ENCODE data around the gene FAM227B. TPM values are rescaled to one million over a fixed set of nuclear protein-coding genes. Genes with fewer than 3 reads are reported as not detected.
"Not testable (repeated sequence)": the region's sequence is repeated elsewhere in the genome, so short reads cannot be mapped to it uniquely, and the experiment has no call there.

The FAM227B gene
- total RNA-seq, 2 experiments from 2014 or later = 2.9 to 4.1 TPM

GRCh38 chr15:49421991-49422390 is 198.6 kb downstream of the FAM227B start:
- Mint-ChIP-seq H3K36me3 (no peaks in the 10 kb centered on the region), H3K4me3 (no peak overlapping the region), H3K4me1 (peaks cover 4% of the 10 kb centered on the region), H3K27ac (no peak overlapping the region), H3K27me3 (no peaks in the 10 kb centered on the region), H3K9me3 (no peaks in the 10 kb centered on the region)
- peak; percentile 3 for DNase-seq

DNA sequence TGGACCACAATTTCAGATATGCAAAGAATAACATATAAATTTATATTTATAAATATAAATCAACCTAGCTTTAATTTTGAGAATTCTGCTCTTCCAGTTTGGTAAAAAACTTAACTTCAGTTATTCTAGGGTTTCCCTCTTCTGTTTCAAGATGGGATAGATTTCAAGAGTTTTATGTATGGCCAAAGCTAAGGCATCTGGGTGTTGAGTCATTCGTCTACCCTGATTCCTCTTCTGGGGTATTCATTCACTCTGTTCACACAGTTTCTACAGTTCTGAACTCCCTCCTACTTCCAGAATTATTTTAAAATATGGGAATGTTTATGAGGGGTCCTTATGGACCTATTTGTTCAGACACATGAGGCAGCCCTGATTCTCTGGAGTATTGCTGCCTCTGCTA is 201.8 kb downstream of the FAM227B start:
- H3K9me3 Mint-ChIP-seq = no peaks in the 10 kb centered on the region
- peaks cover 4% of the 10 kb centered on the region for H3K4me1 Mint-ChIP-seq
- H3K36me3 Mint-ChIP-seq = no peaks in the 10 kb centered on the region
- no peak overlapping the region for H3K4me3 Mint-ChIP-seq
- no peak for DNase-seq
- no peaks in the 10 kb centered on the region for H3K27me3 Mint-ChIP-seq
- no peak overlapping the region for H3K27ac Mint-ChIP-seq

DNA sequence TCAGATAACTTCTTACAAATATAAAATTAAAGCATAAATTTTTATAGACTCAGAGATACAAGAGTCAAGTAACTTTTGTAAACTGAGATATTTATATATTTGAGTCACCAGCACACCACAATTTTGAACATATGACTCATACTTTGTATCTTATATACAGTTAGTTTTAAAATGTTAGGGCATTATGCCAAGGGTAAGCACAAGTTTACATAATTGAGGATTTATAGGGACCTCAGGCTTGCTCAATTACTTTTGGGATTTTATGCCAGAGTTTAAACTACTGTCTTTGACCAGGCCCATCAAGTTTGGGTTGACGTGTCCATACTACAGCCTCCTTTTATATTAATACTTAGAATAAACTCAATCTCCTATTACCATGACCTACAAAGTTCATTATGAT is 205.0 kb downstream of the FAM227B start:
- DNase-seq = no peak
- no peaks in the 10 kb centered on the region for H3K36me3 Mint-ChIP-seq
- no peaks in the 10 kb centered on the region for H3K9me3 Mint-ChIP-seq
- H3K27me3 Mint-ChIP-seq = no peaks in the 10 kb centered on the region
- H3K27ac Mint-ChIP-seq = no peak overlapping the region
- H3K4me1 Mint-ChIP-seq = no peaks in the 10 kb centered on the region
- H3K4me3 Mint-ChIP-seq = no peak overlapping the region

- H3K27me3 Mint-ChIP-seq = peaks cover 2% of the 10 kb centered on the region
- no peaks in the 10 kb centered on the region for H3K9me3 Mint-ChIP-seq
- H3K27ac Mint-ChIP-seq = no peak overlapping the region
- no peaks in the 10 kb centered on the region for H3K4me1 Mint-ChIP-seq
- no peak for DNase-seq
- H3K36me3 Mint-ChIP-seq = no peaks in the 10 kb centered on the region
- no peak overlapping the region for H3K4me3 Mint-ChIP-seq
Measured at GRCh38 chr15:49415149-49415548, 205.5 kb downstream of the FAM227B start.

DNA sequence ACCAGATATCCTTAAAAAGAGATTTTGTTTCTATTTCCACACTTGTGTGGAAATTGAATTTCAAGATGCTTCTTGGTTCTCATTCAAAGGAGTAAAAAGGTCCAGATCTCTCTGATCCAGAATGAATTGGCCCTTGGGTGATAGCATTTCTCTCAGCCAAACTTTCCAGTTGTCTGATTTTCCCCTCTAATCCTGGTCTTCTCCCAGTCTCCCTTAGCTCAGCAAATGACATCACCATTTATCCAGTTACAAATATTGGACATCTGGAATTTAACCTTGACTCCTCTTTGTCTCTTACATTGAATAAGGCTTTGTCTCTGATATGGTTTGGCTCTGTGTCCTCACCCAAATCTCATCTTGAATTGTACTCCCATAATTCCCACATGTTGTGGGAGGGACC is 207.8 kb downstream of the FAM227B start:
- DNase-seq = no peak
- Mint-ChIP-seq H3K4me1 (no peaks in the 10 kb centered on the region), H3K36me3 (no peaks in the 10 kb centered on the region), H3K4me3 (no peak overlapping the region), H3K27me3 (peaks cover 5% of the 10 kb centered on the region), H3K9me3 (no peaks in the 10 kb centered on the region), H3K27ac (no peak overlapping the region)

DNA sequence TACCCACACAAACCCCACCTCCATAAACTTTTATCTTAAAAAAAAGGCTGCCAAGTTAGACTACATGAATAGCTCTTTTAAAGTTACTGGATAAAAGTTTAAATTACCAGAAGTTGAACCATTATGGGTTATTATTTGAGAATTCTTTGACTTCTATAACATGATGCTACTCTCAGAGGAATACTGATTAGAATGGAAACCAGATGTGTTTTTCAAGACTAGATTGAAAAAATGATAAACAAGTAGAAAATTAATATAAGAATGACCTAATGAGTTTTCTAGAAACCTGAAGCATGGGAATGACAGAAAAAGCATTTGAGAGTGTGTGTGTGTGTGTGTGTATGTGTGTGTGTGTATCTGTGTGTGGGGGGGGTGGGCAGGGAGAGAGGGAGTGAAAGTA is 210.0 kb downstream of the FAM227B start:
- peaks cover 8% of the 10 kb centered on the region for H3K27me3 Mint-ChIP-seq
- H3K4me3 Mint-ChIP-seq = no peak overlapping the region
- H3K36me3 Mint-ChIP-seq = no peaks in the 10 kb centered on the region
- H3K9me3 Mint-ChIP-seq = no peaks in the 10 kb centered on the region
- no peak for DNase-seq
- H3K4me1 Mint-ChIP-seq = no peaks in the 10 kb centered on the region
- no peak overlapping the region for H3K27ac Mint-ChIP-seq

GRCh38 chr15:49406352-49407118 is 214.1 kb downstream of the FAM227B start:
- DNase-seq = no peak
- H3K27me3 Mint-ChIP-seq = peaks cover 8% of the 10 kb centered on the region
- no peak overlapping the region for H3K27ac Mint-ChIP-seq
- no peaks in the 10 kb centered on the region for H3K4me1 Mint-ChIP-seq
- H3K9me3 Mint-ChIP-seq = peaks cover 5% of the 10 kb centered on the region
- no peak overlapping the region for H3K4me3 Mint-ChIP-seq
- no peaks in the 10 kb centered on the region for H3K36me3 Mint-ChIP-seq

DNA sequence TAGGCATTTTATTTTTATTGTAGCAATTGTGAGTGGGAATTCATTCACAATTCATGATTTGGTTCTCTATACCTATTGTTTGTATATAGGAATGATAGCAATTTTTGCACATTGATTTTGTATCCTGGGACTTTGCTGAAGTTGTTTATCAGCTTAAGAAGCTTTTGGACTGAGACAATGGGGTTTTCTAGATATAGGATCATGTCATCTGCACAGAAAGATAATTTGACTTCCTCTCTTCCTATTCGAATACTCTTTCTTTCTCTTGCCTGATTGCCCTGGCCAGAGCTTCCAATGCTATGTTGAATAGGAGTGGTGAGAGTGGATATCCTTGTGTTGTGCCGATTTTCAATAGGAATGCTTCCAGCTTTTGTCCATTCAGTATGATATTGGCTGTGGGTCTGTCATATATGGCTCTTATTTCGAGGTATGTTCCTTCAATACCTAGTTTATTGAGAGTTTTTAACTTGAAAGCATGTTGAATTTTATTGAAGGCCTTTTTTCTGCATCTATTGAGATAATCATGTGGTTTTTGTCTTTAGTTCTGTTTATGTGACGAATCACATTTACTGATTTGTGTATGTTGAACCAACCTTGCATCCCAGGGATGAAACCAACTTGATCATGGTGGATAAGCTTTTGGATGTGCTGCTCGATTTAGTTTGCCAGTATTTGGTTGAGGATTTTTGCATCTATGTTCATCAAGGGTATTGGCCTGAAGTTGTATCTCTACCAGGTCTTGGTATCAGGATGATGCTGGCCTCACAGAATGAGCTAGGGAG is 217.9 kb downstream of the FAM227B start:
- H3K27me3 Mint-ChIP-seq = not testable (repeated sequence)

GRCh38 chr15:49387471-49387870 is 233.1 kb downstream of the FAM227B start:
- H3K27me3 Mint-ChIP-seq = peaks cover 3% of the 10 kb centered on the region
- no peak overlapping the region for H3K27ac Mint-ChIP-seq
- no peak for DNase-seq
- H3K4me3 Mint-ChIP-seq = no peak overlapping the region
- H3K36me3 Mint-ChIP-seq = peaks cover 3% of the 10 kb centered on the region
- H3K9me3 Mint-ChIP-seq = peaks cover 9% of the 10 kb centered on the region
- H3K4me1 Mint-ChIP-seq = no peaks in the 10 kb centered on the region

More for the DNA sequence above, 217.9 kb downstream of the FAM227B start:
- not testable (repeated sequence) for H3K9me3 Mint-ChIP-seq, H3K4me3 Mint-ChIP-seq, H3K4me1 Mint-ChIP-seq, DNase-seq, H3K27ac Mint-ChIP-seq, H3K36me3 Mint-ChIP-seq

GRCh38 chr15:49383266-49383665 is 237.4 kb downstream of the FAM227B start:
- H3K27me3 Mint-ChIP-seq = peaks cover 3% of the 10 kb centered on the region
- H3K36me3 Mint-ChIP-seq = peaks cover 4% of the 10 kb centered on the region
- no peak overlapping the region for H3K27ac Mint-ChIP-seq
- H3K4me3 Mint-ChIP-seq = no peak overlapping the region
- H3K9me3 Mint-ChIP-seq = peaks cover 7% of the 10 kb centered on the region
- DNase-seq = no peak
- no peaks in the 10 kb centered on the region for H3K4me1 Mint-ChIP-seq

DNA sequence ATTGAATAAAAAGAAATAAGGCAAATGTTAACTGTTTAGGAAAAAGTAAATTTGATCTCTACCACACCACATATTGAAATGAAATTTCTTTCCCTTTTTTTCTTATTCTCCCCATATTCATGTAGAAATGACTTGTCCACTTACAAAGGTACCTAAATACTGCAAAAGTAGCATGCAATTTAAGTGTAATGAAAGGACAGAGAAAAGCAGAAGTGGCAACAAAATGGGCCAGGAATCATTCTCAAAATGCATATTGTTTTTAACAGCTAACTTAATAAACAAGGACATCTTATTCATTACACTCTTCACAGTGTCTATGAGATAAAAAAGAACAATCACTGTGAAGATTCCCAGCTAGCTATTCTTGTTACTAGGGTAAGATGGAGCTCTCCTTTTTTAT is 238.2 kb downstream of the FAM227B start:
- Mint-ChIP-seq H3K27me3 (peaks cover 3% of the 10 kb centered on the region), H3K4me3 (no peak overlapping the region), H3K9me3 (peaks cover 7% of the 10 kb centered on the region), H3K4me1 (no peaks in the 10 kb centered on the region), H3K27ac (no peak overlapping the region), H3K36me3 (peaks cover 4% of the 10 kb centered on the region)
- no peak for DNase-seq

DNA sequence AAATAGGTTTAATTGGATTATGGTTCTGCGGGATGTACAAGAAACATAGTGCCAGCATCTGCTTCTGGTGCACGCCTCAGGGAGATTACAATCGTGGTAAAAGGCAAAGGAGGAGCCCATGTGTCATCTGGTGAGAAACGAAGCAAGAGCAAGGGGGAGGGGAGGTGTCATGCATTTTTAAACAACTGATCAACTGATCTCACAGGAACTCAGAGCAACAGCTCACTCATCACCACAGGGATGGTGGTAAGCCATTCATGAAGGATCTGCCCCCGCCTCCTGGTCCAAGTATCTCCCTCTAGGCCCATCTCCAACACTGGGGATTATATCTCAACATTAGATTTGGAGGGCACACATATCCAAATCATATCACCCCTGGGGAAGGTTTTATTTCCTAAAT is 239.7 kb downstream of the FAM227B start:
- peaks cover 4% of the 10 kb centered on the region for H3K36me3 Mint-ChIP-seq
- H3K4me1 Mint-ChIP-seq = no peaks in the 10 kb centered on the region
- H3K27ac Mint-ChIP-seq = no peak overlapping the region
- no peaks in the 10 kb centered on the region for H3K27me3 Mint-ChIP-seq
- no peak overlapping the region for H3K4me3 Mint-ChIP-seq
- DNase-seq = no peak
- no peaks in the 10 kb centered on the region for H3K9me3 Mint-ChIP-seq

DNA sequence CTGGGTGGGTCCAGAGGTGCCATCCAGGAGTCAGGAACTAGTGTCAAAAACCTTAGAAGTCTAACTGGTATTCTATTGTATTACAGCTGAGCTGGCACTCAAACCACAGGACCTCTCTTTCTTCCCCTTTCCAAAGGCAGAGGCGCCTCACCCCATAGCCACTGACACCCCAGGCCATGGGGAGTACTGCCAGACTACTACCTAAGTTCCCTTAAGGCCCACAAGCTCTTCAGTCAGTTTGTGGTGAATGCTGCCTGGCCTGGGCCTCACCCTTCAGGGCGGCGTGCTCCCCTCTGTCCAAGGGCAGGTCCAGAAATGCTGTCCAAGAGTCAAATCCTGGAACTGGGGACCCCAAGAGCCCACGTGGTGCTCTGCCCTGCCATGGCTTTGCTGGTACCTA is 240.6 kb downstream of the FAM227B start:
- DNase-seq = no peak
- H3K4me1 Mint-ChIP-seq = no peaks in the 10 kb centered on the region
- H3K36me3 Mint-ChIP-seq = peaks cover 1% of the 10 kb centered on the region
- H3K27me3 Mint-ChIP-seq = no peaks in the 10 kb centered on the region
- H3K4me3 Mint-ChIP-seq = no peak overlapping the region
- no peaks in the 10 kb centered on the region for H3K9me3 Mint-ChIP-seq
- H3K27ac Mint-ChIP-seq = no peak overlapping the region

- Mint-ChIP-seq H3K27me3 (no peaks in the 10 kb centered on the region), H3K36me3 (no peaks in the 10 kb centered on the region), H3K4me3 (no peak overlapping the region), H3K4me1 (no peaks in the 10 kb centered on the region), H3K27ac (no peak overlapping the region), H3K9me3 (peaks cover 4% of the 10 kb centered on the region)
- no peak for DNase-seq
Measured at GRCh38 chr15:49372366-49372765, 248.3 kb downstream of the FAM227B start.

- Mint-ChIP-seq H3K27ac (no peak overlapping the region), H3K4me1 (no peaks in the 10 kb centered on the region), H3K36me3 (peaks cover 3% of the 10 kb centered on the region), H3K9me3 (peaks cover 6% of the 10 kb centered on the region), H3K4me3 (no peak overlapping the region), H3K27me3 (no peaks in the 10 kb centered on the region)
- DNase-seq = no peak
Measured at GRCh38 chr15:49370782-49371181, 249.8 kb downstream of the FAM227B start.

DNA sequence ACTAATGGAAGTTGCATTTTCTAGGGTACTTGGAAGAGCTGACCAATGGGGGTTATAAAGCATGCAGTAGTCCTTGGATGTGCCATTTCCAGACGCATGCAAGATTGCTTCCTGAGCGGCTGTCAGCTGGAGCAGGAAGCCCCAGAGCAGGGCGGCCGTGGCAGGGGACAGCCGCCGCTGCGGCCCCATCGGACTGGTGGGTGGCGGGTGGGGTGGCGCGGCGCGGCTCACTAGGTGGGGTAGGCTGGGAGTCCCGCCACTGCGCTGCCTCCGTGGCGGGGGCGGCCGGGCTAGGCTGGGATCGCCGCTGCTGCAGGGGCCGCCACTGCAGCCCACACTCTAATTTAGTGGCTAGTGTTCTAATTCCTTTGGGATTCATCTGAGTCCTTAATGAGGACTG is 254.1 kb downstream of the FAM227B start:
- H3K4me1 Mint-ChIP-seq = no peaks in the 10 kb centered on the region
- no peak for DNase-seq
- peaks cover 11% of the 10 kb centered on the region for H3K9me3 Mint-ChIP-seq
- no peak overlapping the region for H3K27ac Mint-ChIP-seq
- H3K4me3 Mint-ChIP-seq = no peak overlapping the region
- peaks cover 11% of the 10 kb centered on the region for H3K36me3 Mint-ChIP-seq
- no peaks in the 10 kb centered on the region for H3K27me3 Mint-ChIP-seq
